Skin of body (tissue), 3 donors: Measurements from ENCODE around the gene LAMB2. TPM values are rescaled to one million over a fixed set of nuclear protein-coding genes. Genes with fewer than 3 reads are reported as not detected.

Source experiments
- DNase-seq: peaks from one replicate; lab custom pipeline; 2025; lab: John Stamatoyannopoulos, UW
- small RNA-seq: library from RNA; depleted of rRNA; stranded (forward); fragments of <200 nt; gene quantifications from one replicate; pipeline ENCODE3, GENCODE V24; 2014; ENCODE audit warnings: low replicate concordance
- total RNA-seq: library from RNA; depleted of rRNA; stranded (reverse); fragments of >200 nt; gene quantifications from one replicate; pipeline ENCODE4 v1.2.3, GENCODE V29; 2014

The LAMB2 gene
- total RNA-seq, 1 donor from 2014 or later: 379 TPM

DNA sequence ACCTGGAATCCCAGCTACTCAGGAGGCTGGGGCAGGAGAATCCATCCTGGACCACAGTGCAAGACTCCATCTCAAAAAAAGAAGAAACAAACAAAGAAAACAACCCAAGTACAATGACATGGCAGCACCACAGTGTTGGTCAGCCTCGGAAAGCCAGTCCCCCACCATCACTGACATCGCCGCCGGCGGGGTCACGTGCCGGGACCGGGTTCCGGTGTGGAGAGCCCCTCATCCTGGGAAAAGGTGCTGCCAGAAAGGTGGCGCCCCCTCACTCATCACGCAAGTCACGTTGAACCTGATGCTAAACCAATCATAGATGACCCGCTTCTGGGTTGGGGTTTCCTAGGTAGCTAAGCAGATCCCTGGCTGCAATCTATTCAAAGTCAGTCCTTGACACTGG is 56.7 kb downstream of the LAMB2 start:
- no peak for DNase-seq

Small RNAs within 50 kb of the gene (small RNA-seq; reads per million reads assigned to genes)
- not detected for gene RN7SL182P

Other genes starting within 250 kb of the LAMB2 start
- gene SLC25A20, start 234.2 kb downstream of the LAMB2 start, total RNA-seq: 14.8 TPM
- 63.3 TPM for gene ARIH2, start 214.2 kb downstream of the LAMB2 start, total RNA-seq
- gene P4HTM, start 142.8 kb downstream of the LAMB2 start, total RNA-seq: 27.7 TPM
- 55.6 TPM for gene WDR6, start 125.7 kb downstream of the LAMB2 start, total RNA-seq
- gene DALRD3, start 114.5 kb downstream of the LAMB2 start, total RNA-seq: 18.0 TPM
- 23.4 TPM for gene NDUFAF3, start 110.9 kb downstream of the LAMB2 start, total RNA-seq
- 261 TPM for gene IMPDH2, start 103.7 kb downstream of the LAMB2 start, total RNA-seq
- gene QRICH1, start 39.0 kb downstream of the LAMB2 start, total RNA-seq: 66.2 TPM
- gene QARS1, start 28.3 kb downstream of the LAMB2 start, total RNA-seq: 213 TPM
- gene USP19, start 12.2 kb downstream of the LAMB2 start, total RNA-seq: 29.0 TPM
- gene CCDC71, start 33.3 kb upstream of the LAMB2 start, total RNA-seq: 9.7 TPM
- gene KLHDC8B, start 38.5 kb upstream of the LAMB2 start, total RNA-seq: 32.6 TPM
- 2.7 TPM for gene C3orf62, start 144.2 kb upstream of the LAMB2 start, total RNA-seq
- 34.0 TPM for gene USP4, start 207.0 kb upstream of the LAMB2 start, total RNA-seq
- gene GPX1, start 225.3 kb upstream of the LAMB2 start, total RNA-seq: 60.5 TPM